SK-N-SH (cell line): ENCODE measurements around the gene TRIM44. TPM values are rescaled to one million over a fixed set of nuclear protein-coding genes. Genes with fewer than 3 reads are reported as not detected.

Experiments used
- CTCF ChIA-PET: fragments of 300-600, 350-600 bp; formaldehyde crosslinking; extraction: SDS; loops from one replicate; lab custom pipeline; 2021; lab: Yijun Ruan, JAX
- POLR2A ChIA-PET: fragments of 350-600 bp; sonication (Branson Sonifier 250); formaldehyde crosslinking; extraction: SDS; loops from one replicate; lab custom pipeline; 2020; ENCODE audit warnings: antibody characterized with exemption, inconsistent platforms; lab: Yijun Ruan, JAX
- DNase-seq: peaks from one replicate; pipeline ENCODE4 v3.0.0; 2012
- H2AFZ ChIP-seq: fragments of 200-600 bp; sonication (generic); 2 replicates; pipeline ENCODE4 v1.8.1; 2016; ENCODE audit warnings: antibody characterized with exemption, mild to moderate bottlenecking, low read depth
- H3F3A ChIP-seq: fragments of 200-600 bp; sonication (generic); replicated peaks from 2 replicates; pipeline ENCODE3; 2016; ENCODE audit warnings: antibody characterized with exemption, mild to moderate bottlenecking; ENCODE audit not compliant: insufficient read depth
- H3K27ac ChIP-seq, 2 experiments: fragments of 200-500 bp in 1 of 2; fragments of 200-600 bp in 1 of 2; sonication (Bioruptor generic) in 1 of 2; sonication (generic), shearing (Covaris generic) in 1 of 2; 2 replicates each; pipeline versions ENCODE4 v1.5.1 to v1.6.1; 2014 to 2016; ENCODE audit warnings: low read depth in 2 of 2, inconsistent platforms in 1 of 2, low read length in 1 of 2, mild to moderate bottlenecking in 1 of 2, mixed read lengths in 1 of 2
- H3K27me3 ChIP-seq: fragments of 200-600 bp; sonication (generic), shearing (Covaris generic); 2 replicates; pipeline ENCODE4 v1.6.1; 2016; ENCODE audit warnings: mixed run types; ENCODE audit not compliant: insufficient read depth
- H3K36me3 ChIP-seq, 2 experiments: fragments of 200-500 bp in 1 of 2; fragments of 200-600 bp in 1 of 2; sonication (Bioruptor generic) in 1 of 2; sonication (generic) in 1 of 2; replicated peaks in 1 of 2; 2 replicates each; pipeline versions ENCODE3 to v1.5.1; 2014 to 2016; ENCODE audit warnings: low read length in 1 of 2, mild to moderate bottlenecking in 1 of 2; ENCODE audit not compliant: insufficient read depth in 2 of 2, control insufficient read depth in 1 of 2
- H3K4me1 ChIP-seq, 2 experiments: fragments of 200-500 bp in 1 of 2; fragments of 200-600 bp in 1 of 2; sonication (Bioruptor generic) in 1 of 2; sonication (generic), shearing (Covaris generic) in 1 of 2; 2 replicates each; pipeline versions ENCODE4 v1.5.1 to v1.6.1; 2014 to 2016; ENCODE audit warnings: low read depth in 1 of 2, low read length in 1 of 2, mixed run types in 1 of 2; ENCODE audit not compliant: insufficient read depth in 2 of 2, control insufficient read depth in 1 of 2
- H3K4me2 ChIP-seq: fragments of 200-600 bp; sonication (generic), shearing (Covaris generic); 2 replicates; pipeline ENCODE4 v1.6.1; 2017; ENCODE audit warnings: mixed run types
- H3K4me3 ChIP-seq, 2 experiments: fragments of 200-500 bp in 1 of 2; fragments of 200-600 bp in 1 of 2; sonication (Bioruptor generic) in 1 of 2; sonication (generic), shearing (Covaris generic) in 1 of 2; 2 replicates each; pipeline versions ENCODE4 v1.5.1 to v1.8.1; 2014 to 2016; ENCODE audit warnings: low read depth in 2 of 2, inconsistent platforms in 1 of 2, low read length in 1 of 2, mild to moderate bottlenecking in 1 of 2, mixed read lengths in 1 of 2, moderate library complexity in 1 of 2
- H3K79me2 ChIP-seq: fragments of 200-600 bp; sonication (generic); 2 replicates; pipeline ENCODE4 v1.8.1; 2017; ENCODE audit warnings: mild to moderate bottlenecking; ENCODE audit not compliant: insufficient read depth
- H3K9ac ChIP-seq: fragments of 200-600 bp; sonication (generic); 2 replicates; pipeline ENCODE4 v1.6.1; 2017; ENCODE audit warnings: mixed run types
- H3K9me2 ChIP-seq: fragments of 200-600 bp; sonication (generic); 2 replicates; pipeline ENCODE4 v1.6.1; 2017; ENCODE audit warnings: mixed run types
- H3K9me3 ChIP-seq: fragments of 200-600 bp; sonication (generic); 2 replicates; pipeline ENCODE4 v1.6.1; 2017; ENCODE audit warnings: mixed run types, mild to moderate bottlenecking, moderate library complexity
- H4K20me1 ChIP-seq: fragments of 200-600 bp; sonication (generic); 2 replicates; pipeline ENCODE4 v1.6.1; 2017; ENCODE audit warnings: mild to moderate bottlenecking, mixed run types; ENCODE audit not compliant: insufficient read depth
- CTCF ChIP-seq: fragments of 200-600 bp; sonication (generic); IDR thresholded peaks from 2 replicates; pipeline ENCODE4 v1.6.1; 2017; ENCODE audit warnings: antibody characterized with exemption, mild to moderate bottlenecking, moderate library complexity
- ELF1 ChIP-seq: IDR thresholded peaks from 2 replicates; pipeline ENCODE4 v1.4.0; 2012
- EZH2phosphoT487 ChIP-seq: fragments of 200-600 bp; sonication (generic); IDR thresholded peaks from 2 replicates; pipeline ENCODE4 v1.6.1; 2017; ENCODE audit warnings: low read depth, mixed run types, mild to moderate bottlenecking, antibody characterized with exemption, moderate library complexity, borderline replicate concordance
- FOSL2 ChIP-seq: IDR thresholded peaks from 2 replicates; pipeline ENCODE4 v1.4.0; 2012; ENCODE audit warnings: low read depth, mild to moderate bottlenecking, moderate library complexity, borderline replicate concordance
- GABPA ChIP-seq: IDR thresholded peaks from 2 replicates; pipeline ENCODE4 v1.4.0; 2012; ENCODE audit warnings: low read depth, mild to moderate bottlenecking
- GATA2 ChIP-seq: sonication (generic); formaldehyde crosslinking; IDR thresholded peaks from 2 replicates; pipeline ENCODE4 v1.5.0; 2020; ENCODE audit warnings: mild to moderate bottlenecking, missing genetic modification reagents
- JUND ChIP-seq: IDR thresholded peaks from 2 replicates; pipeline ENCODE4 v1.4.0; 2012
- MAX ChIP-seq: IDR thresholded peaks from 2 replicates; pipeline ENCODE4 v1.4.0; 2012; ENCODE audit warnings: low read depth
- MEF2A ChIP-seq: IDR thresholded peaks from 2 replicates; pipeline ENCODE4 v1.4.0; 2012; ENCODE audit warnings: low read depth, borderline replicate concordance
- NFIC ChIP-seq: IDR thresholded peaks from 2 replicates; pipeline ENCODE4 v1.4.0; 2012; ENCODE audit warnings: borderline replicate concordance
- PBX3 ChIP-seq: IDR thresholded peaks from 2 replicates; pipeline ENCODE4; 2012
- POLR2AphosphoS5 ChIP-seq: IDR thresholded peaks from 2 replicates; pipeline ENCODE4 v1.6.1; 2012; ENCODE audit warnings: low read depth, low read length
- RAD21 ChIP-seq: IDR thresholded peaks from 2 replicates; pipeline ENCODE4 v1.6.1; 2012; ENCODE audit warnings: mild to moderate bottlenecking, low read length
- RXRA ChIP-seq: IDR thresholded peaks from 2 replicates; pipeline ENCODE4 v1.4.0; 2012; ENCODE audit warnings: low read depth, mild to moderate bottlenecking, borderline replicate concordance
- SIN3A ChIP-seq: IDR thresholded peaks from 2 replicates; pipeline ENCODE4 v1.6.1; 2012; ENCODE audit warnings: low read depth, mild to moderate bottlenecking, low read length, moderate library complexity, borderline replicate concordance
- TAF1 ChIP-seq: IDR thresholded peaks from 2 replicates; pipeline ENCODE4 v1.6.1; 2012; ENCODE audit warnings: low read depth, mild to moderate bottlenecking, low read length, moderate library complexity, borderline replicate concordance
- TEAD4 ChIP-seq: IDR thresholded peaks from 2 replicates; pipeline ENCODE4 v1.4.0; 2012; ENCODE audit warnings: mild to moderate bottlenecking, borderline replicate concordance; ENCODE audit not compliant: insufficient read depth
- USF1 ChIP-seq: IDR thresholded peaks from 2 replicates; pipeline ENCODE4 v1.4.0; 2012; ENCODE audit warnings: low read depth, borderline replicate concordance
- USF2 ChIP-seq: fragments of 150-350 bp; IDR thresholded peaks from 2 replicates; pipeline ENCODE4 v1.6.1; 2017; ENCODE audit warnings: antibody characterized with exemption, low read length, low read depth, borderline replicate concordance
- WGBS: methylation state at CpG from one replicate; pipeline ENCODE4 v1.1.6; 2017; ENCODE audit warnings: low lambda C conversion rate; 5-methylcytosine and 5-hydroxymethylcytosine counted together
- polyA plus RNA-seq, 3 experiments: library from polyadenylated mRNA; depleted of rRNA; stranded (reverse); fragments of >200 nt; gene quantifications; 2 replicates each; pipeline ENCODE4 v1.2.3, GENCODE V29; 2012

The TRIM44 gene
- polyA plus RNA-seq, 1 of the 3 experiments (the other 2 are of a cell fraction) = 34.1 TPM

- Histone ChIP-seq H3K27ac (no peak overlapping the region), H3K4me2 (no peak overlapping the region), H3K4me3 (no peak overlapping the region)
- TF ChIP-seq PBX3 (no peak), RXRA (no peak), EZH2phosphoT487 (no peak), POLR2AphosphoS5 (no peak), SIN3A (no peak), JUND (no peak), USF2 (no peak), ELF1 (no peak), MAX (no peak), GATA2 (CRISPR knock-in tag) (no peak), FOSL2 (no peak), NFIC (no peak), TEAD4 (no peak), RAD21 (no peak)
- TF ChIP-seq, all 33 proteins: peak for 0
- Histone ChIP-seq H3K79me2 (no peaks in the 10 kb centered on the region), H4K20me1 (no peaks in the 10 kb centered on the region), H3K9ac (no peak overlapping the region), H3K9me2 (no peaks in the 10 kb centered on the region), H3K9me3 (no peaks in the 10 kb centered on the region), H3K36me3 (no peaks in the 10 kb centered on the region), H3K27me3 (no peaks in the 10 kb centered on the region), H3K4me1 (peaks cover 0 to 2% of the 10 kb centered on the region in 2 experiments; a peak in 1 of 4 replicates), H3F3A (no peaks in the 10 kb centered on the region), H2AFZ (no peak overlapping the region)
- no peak for DNase-seq
- WGBS = 80% methylated on average over 2 of the region's 2 CpGs
- ChIA-PET CTCF (interaction anchor here (1.4 to 4.4 kb wide), 2 partner anchors 12 to 26 kb away, joined by 4 to 19 read pairs; no protein-coding TSS in a partner anchor), POLR2A (no interaction called here)
Observed at GRCh38 chr11:35847473-35847872, 184.9 kb downstream of the TRIM44 start.

- 28% methylated on average over 4 of the region's 4 CpGs for WGBS
- no peaks in the 10 kb centered on the region for H3K9me2 ChIP-seq
- ChIA-PET POLR2A (no interaction called here), CTCF (interaction anchor here (0.8 to 4.4 kb wide), 4 partner anchors 13 to 363 kb away, joined by 3 to 19 read pairs (median 4); no protein-coding TSS in a partner anchor)
- H3K9me3 ChIP-seq = no peaks in the 10 kb centered on the region
- H3K4me2 ChIP-seq = no peak overlapping the region
- no peak overlapping the region for H3K27ac ChIP-seq
- H2AFZ ChIP-seq = no peak overlapping the region
- H3K9ac ChIP-seq = no peak overlapping the region
- peaks cover 0 to 2% of the 10 kb centered on the region in 2 experiments; a peak in 1 of 4 replicates for H3K4me1 ChIP-seq
- no peaks in the 10 kb centered on the region for H4K20me1 ChIP-seq
- no peak overlapping the region for H3K4me3 ChIP-seq
- H3K36me3 ChIP-seq = no peaks in the 10 kb centered on the region
- no peaks in the 10 kb centered on the region for H3K27me3 ChIP-seq
- no peaks in the 10 kb centered on the region for H3F3A ChIP-seq
- H3K79me2 ChIP-seq = no peaks in the 10 kb centered on the region
- no peak for DNase-seq
- TF ChIP-seq NFIC (no peak), MEF2A (no peak), GABPA (no peak), JUND (no peak), TAF1 (no peak), ELF1 (no peak), FOSL2 (no peak), CTCF (no peak), USF1 (no peak), GATA2 (CRISPR knock-in tag) (no peak), USF2 (no peak), PBX3 (no peak), POLR2AphosphoS5 (no peak)
Observed at GRCh38 chr11:35848616-35849015, 186.0 kb downstream of the TRIM44 start.
